Measurements from ENCODE around the gene COL1A1. TPM values are rescaled to one million over a fixed set of nuclear protein-coding genes. Genes with fewer than 3 reads are reported as not detected.
A peak's percentile ranks its signal among the peaks of the same experiment; 100 is the strongest.

COL1A1 gene
- total and polyA plus RNA-seq, 8 donors = 9.0 to 875 (median 20.9) TPM

GRCh38 chr17:50141026-50141744 is 60.2 kb downstream of the COL1A1 start:
- Histone ChIP-seq H3K36me3 (peaks cover 0 to 36% (median 25%) of the 10 kb centered on the region in 3 donors), H3K27me3 (no peaks in the 10 kb centered on the region), H3K27ac (no peak overlapping the region), H3K9me3 (no peaks in the 10 kb centered on the region), H3K4me1 (no peaks in the 10 kb centered on the region), H3K4me3 (no peak overlapping the region)
- FAIRE-seq = no peak
- intact Hi-C loops (cut with DNase I) = no loop called here
- no peak for ATAC-seq
- no peak for TF ChIP-seq CTCF (IDR thresholded peaks at IDR 0.05)
- peak in 1 of 6 donors; percentile 56 for DNase-seq
- WGBS, 2 donors = 89 to 91% methylated on average over 16 of the region's 16 CpGs

- DNase-seq = peak; percentile 59 to 89 (median 78)
- H3K4me1 ChIP-seq = no peaks in the 10 kb centered on the region
Observed at GRCh38 chr17:50139950-50140885, 61.2 kb downstream of the COL1A1 start.

GRCh38 chr17:50139185-50139783 is 62.1 kb downstream of the COL1A1 start:
- no peak for FAIRE-seq
- Histone ChIP-seq H3K36me3 (peaks cover 0 to 44% (median 28%) of the 10 kb centered on the region in 3 donors), H3K9me3 (no peaks in the 10 kb centered on the region), H3K27ac (no peak overlapping the region), H3K4me1 (no peaks in the 10 kb centered on the region), H3K4me3 (no peak overlapping the region), H3K27me3 (no peaks in the 10 kb centered on the region)
- no peak for DNase-seq
- WGBS, 2 donors = 86 to 92% methylated on average over 15 of the region's 15 CpGs
- no peak for TF ChIP-seq CTCF (IDR thresholded peaks at IDR 0.05)
- ATAC-seq = no peak
- intact Hi-C loops (cut with DNase I) = no loop called here

More at GRCh38 chr17:50139950-50140885, 61.2 kb downstream of the COL1A1 start:
- H3K27me3 ChIP-seq = no peaks in the 10 kb centered on the region
- H3K36me3 ChIP-seq = peaks cover 0 to 43% (median 25%) of the 10 kb centered on the region in 3 donors
- no peak for FAIRE-seq
- no peak overlapping the region for H3K27ac ChIP-seq
- no peaks in the 10 kb centered on the region for H3K9me3 ChIP-seq
- peak; percentile 87 to 90 (median 88) for TF ChIP-seq CTCF (IDR thresholded peaks at IDR 0.05)
- intact Hi-C loops (cut with DNase I) = no loop called here
- 46 to 52% methylated on average over 19 of the region's 19 CpGs for WGBS, 2 donors
- no peak overlapping the region for H3K4me3 ChIP-seq
- peak; percentile 74 to 92 (median 88) for ATAC-seq

GRCh38 chr17:50137042-50137441 is 64.4 kb downstream of the COL1A1 start:
- H3K36me3 ChIP-seq = peaks cover 0 to 25% (median 21%) of the 10 kb centered on the region in 3 donors
- FAIRE-seq = no peak
- no peak overlapping the region for H3K4me3 ChIP-seq

More at GRCh38 chr17:50137042-50137441, 64.4 kb downstream of the COL1A1 start:
- ATAC-seq (no peak), DNase-seq (peak in 1 of 6 donors; percentile 9)
- no peak for TF ChIP-seq CTCF (IDR thresholded peaks at IDR 0.05)
- H3K27me3 ChIP-seq = no peaks in the 10 kb centered on the region
- H3K4me1 ChIP-seq = no peaks in the 10 kb centered on the region
- no peak overlapping the region for H3K27ac ChIP-seq
- intact Hi-C loops (cut with DNase I) = no loop called here
- 92 to 93% methylated on average over 4 of the region's 4 CpGs for WGBS, 2 donors
- H3K9me3 ChIP-seq = no peaks in the 10 kb centered on the region

All from pancreas (tissue), 10 donors.